Activated CD4-positive, alpha-beta memory T cell treated with anti-CD3 and anti-CD28 coated beads, Interleukin-2, amount 10 ng/mL, durations not matched to agents 7 days and 5 days (primary cell): ENCODE data around the gene ZNF263. TPM values are rescaled to one million over a fixed set of nuclear protein-coding genes. Genes with fewer than 3 reads are reported as not detected.

Source experiments
- CTCF ChIA-PET: fragments of 350-600 bp; sonication (Branson Sonifier 250); formaldehyde crosslinking; loops from one replicate; lab custom pipeline; 2021; ENCODE audit warnings: antibody characterized with exemption, inconsistent platforms; lab: Charles Lee
- POLR2A ChIA-PET: fragments of 350-600 bp; sonication (Branson Sonifier 250); formaldehyde crosslinking; loops from one replicate; lab custom pipeline; 2021; ENCODE audit warnings: antibody characterized with exemption; lab: Charles Lee
- DNase-seq: peaks from one replicate; pipeline ENCODE4 v3.0.0-alpha.2; 2020
- H3K27ac Mint-ChIP-seq: one replicate; pipeline ENCODE4 v1.8.0; 2021; ENCODE audit warnings: mild to moderate bottlenecking, mixed read lengths
- H3K27me3 Mint-ChIP-seq: one replicate; pipeline ENCODE4 v1.8.0; 2021; ENCODE audit warnings: mixed read lengths
- H3K36me3 Mint-ChIP-seq: one replicate; pipeline ENCODE4 v1.8.0; 2021; ENCODE audit warnings: low read depth, mixed read lengths
- H3K4me1 Mint-ChIP-seq: one replicate; pipeline ENCODE4 v1.8.0; 2021; ENCODE audit warnings: mixed read lengths
- H3K4me3 Mint-ChIP-seq: one replicate; pipeline ENCODE4 v1.8.0; 2021; ENCODE audit warnings: mild to moderate bottlenecking, mixed read lengths
- H3K9me3 Mint-ChIP-seq: one replicate; pipeline ENCODE4 v1.8.0; 2021; ENCODE audit warnings: mixed read lengths
- total RNA-seq, 2 experiments: library from RNA; stranded (reverse); gene quantifications; one replicate each; pipeline ENCODE4 v1.2.3, GENCODE V29; 2021

ZNF263 gene
- total RNA-seq, 2 experiments from 2014 or later: 19.4 to 21.3 TPM

DNA sequence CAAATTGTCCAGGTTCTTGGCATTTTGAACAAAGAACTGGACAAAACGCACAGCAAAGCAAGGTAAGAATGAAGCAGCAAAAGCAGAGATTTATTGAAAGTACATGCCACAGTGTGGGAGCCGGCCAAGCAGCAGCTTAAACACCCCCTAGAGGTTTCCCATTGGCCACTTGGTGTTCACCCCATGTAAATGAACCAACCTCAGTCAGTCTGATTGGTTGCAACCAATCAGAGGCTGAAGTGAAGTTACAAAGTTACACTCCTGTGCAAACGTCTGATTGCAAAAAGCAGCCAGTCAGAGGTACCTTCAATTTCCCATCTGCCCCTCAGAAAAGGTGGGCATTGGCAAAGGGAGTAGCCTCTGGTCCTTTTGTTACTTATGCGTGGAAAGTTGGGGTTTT, 8.8 kb upstream of the ZNF263 start:
- ChIA-PET CTCF (no interaction called here), POLR2A (interaction anchor here (2.1 kb wide), 1 partner anchor 8 kb away, joined by 5 read pairs; the partner anchor contains the start of gene ZNF263)
- H3K36me3 Mint-ChIP-seq: peaks cover 6% of the 10 kb centered on the region
- no peak overlapping the region for H3K27ac Mint-ChIP-seq
- H3K27me3 Mint-ChIP-seq: peaks cover 22% of the 10 kb centered on the region
- peaks cover 25% of the 10 kb centered on the region for H3K9me3 Mint-ChIP-seq
- H3K4me1 Mint-ChIP-seq: no peaks in the 10 kb centered on the region
- H3K4me3 Mint-ChIP-seq: no peak overlapping the region
- no peak for DNase-seq

DNA sequence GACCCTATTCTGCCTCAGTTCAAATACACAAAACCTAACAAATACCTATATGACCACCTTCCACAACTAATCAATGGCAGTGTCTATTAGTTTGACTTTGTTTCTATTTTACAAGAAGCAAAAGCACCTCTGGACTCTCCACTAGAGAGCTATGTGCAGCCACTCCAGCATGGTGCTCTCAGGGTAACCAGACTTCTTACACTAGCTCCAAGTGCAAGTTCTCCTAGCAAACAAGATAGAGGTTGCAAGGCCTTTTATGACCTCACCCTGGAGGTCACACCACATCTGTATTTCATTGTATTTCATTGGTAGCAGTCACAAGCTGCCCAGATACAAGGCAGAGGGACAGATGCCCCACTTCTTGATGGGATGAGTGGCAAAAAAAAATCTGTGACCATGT, 8.3 kb upstream of the ZNF263 start:
- Mint-ChIP-seq H3K27me3 (peaks cover 22% of the 10 kb centered on the region), H3K36me3 (peaks cover 5% of the 10 kb centered on the region), H3K9me3 (peaks cover 24% of the 10 kb centered on the region), H3K27ac (no peak overlapping the region), H3K4me3 (no peak overlapping the region), H3K4me1 (no peaks in the 10 kb centered on the region)
- POLR2A ChIA-PET: no interaction called here
- CTCF ChIA-PET: interaction anchor here (0.5 kb wide), 1 partner anchor 250 kb away, joined by 3 read pairs; no protein-coding TSS in a partner anchor
- DNase-seq: no peak

DNA sequence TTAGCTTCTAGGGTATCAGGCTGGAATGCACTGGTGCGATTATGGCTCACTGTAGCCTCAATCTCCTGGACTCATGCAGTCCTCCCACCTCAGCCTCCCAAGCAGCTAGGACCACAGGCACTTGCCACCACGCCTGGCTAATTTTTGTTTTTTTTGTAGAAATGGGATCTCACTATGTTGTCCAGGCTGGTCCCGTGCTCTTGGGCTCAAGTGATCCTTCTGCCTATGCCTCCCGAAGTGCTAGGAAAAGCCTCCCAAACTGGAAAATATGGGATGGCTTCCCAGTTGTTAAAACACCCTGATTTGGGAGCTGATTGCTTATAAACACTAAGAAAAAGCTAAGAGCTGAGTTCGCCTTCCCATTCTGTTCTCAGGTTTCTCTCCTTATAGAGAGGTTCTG, 6.6 kb upstream of the ZNF263 start:
- CTCF ChIA-PET: interaction anchor here (0.7 to 1.7 kb wide), 3 partner anchors 9 to 224 kb away, joined by 3 to 4 read pairs (median 3); no protein-coding TSS in a partner anchor
- Mint-ChIP-seq H3K4me3 (no peak overlapping the region), H3K27ac (no peak overlapping the region), H3K36me3 (peaks cover 4% of the 10 kb centered on the region), H3K4me1 (no peaks in the 10 kb centered on the region), H3K27me3 (peaks cover 22% of the 10 kb centered on the region), H3K9me3 (peaks cover 23% of the 10 kb centered on the region)
- DNase-seq: no peak
- POLR2A ChIA-PET: interaction anchor here (0.9 to 1.2 kb wide), 2 partner anchors 29 to 41 kb away, joined by 3 read pairs; partner anchors contain the start of genes TIGD7 and ZNF75A

- POLR2A ChIA-PET: interaction anchor here (0.9 to 4.7 kb wide), 3 partner anchors 11 to 24 kb away, joined by 3 to 67 read pairs (median 8); partner anchors contain the start of genes TIGD7 and ZNF75A
- CTCF ChIA-PET: no interaction called here
- Mint-ChIP-seq H3K27ac (no peak overlapping the region), H3K4me1 (peaks cover 29% of the 10 kb centered on the region), H3K9me3 (peaks cover 17% of the 10 kb centered on the region), H3K36me3 (peaks cover 26% of the 10 kb centered on the region), H3K27me3 (peaks cover 12% of the 10 kb centered on the region), H3K4me3 (peak overlapping the region; percentile 36)
- DNase-seq: no peak
Measured at GRCh38 chr16:3281222-3281820, 2.0 kb upstream of the ZNF263 start.

DNA sequence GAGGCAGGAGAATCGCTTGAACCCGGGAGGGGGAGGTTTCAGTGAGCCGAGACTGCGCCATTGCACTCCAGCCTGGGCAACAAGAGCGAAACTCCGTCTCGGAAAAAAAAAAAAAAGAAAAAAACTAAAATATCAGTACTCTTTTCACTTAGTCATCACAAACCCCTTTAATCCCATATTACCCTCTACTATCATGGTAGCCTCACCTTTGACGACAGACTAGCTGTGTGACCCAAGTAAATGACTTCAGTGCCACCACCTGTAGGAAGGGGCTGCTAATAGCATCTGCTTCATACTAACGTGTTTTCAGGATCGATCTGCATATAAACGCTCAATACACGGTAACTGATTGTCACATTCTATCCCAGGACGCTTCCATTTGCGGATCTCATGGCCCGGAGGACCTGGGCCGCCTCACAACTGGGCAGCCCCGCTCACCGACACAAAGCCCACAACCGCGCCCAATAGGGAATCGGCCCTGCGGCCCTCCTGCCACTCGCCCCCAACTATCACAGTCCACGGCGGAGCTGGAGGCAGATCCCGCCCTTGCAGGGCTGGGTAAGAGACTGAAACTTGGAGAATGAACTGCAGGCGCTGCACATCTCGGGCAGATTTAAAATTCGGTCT, 1.1 kb upstream of the ZNF263 start:
- DNase-seq: no peak
- Mint-ChIP-seq H3K9me3 (peaks cover 19% of the 10 kb centered on the region), H3K27ac (peak overlapping the region; percentile 99), H3K27me3 (peaks cover 5% of the 10 kb centered on the region), H3K36me3 (peaks cover 35% of the 10 kb centered on the region), H3K4me3 (peak overlapping the region; percentile 90), H3K4me1 (peaks cover 32% of the 10 kb centered on the region)
- ChIA-PET CTCF (interaction anchor here (0.7 to 2.7 kb wide), 8 partner anchors 14 to 365 kb away, joined by 3 to 11 read pairs (median 3); partner anchors contain the start of genes TIGD7, ZNF174, ZNF75A and ZSCAN32), POLR2A (interaction anchor here (0.8 to 4.7 kb wide), 24 partner anchors 9 to 330 kb away, joined by 3 to 67 read pairs (median 6); partner anchors contain the start of genes CLUAP1, NAA60, SLX4 and TIGD7)

DNA sequence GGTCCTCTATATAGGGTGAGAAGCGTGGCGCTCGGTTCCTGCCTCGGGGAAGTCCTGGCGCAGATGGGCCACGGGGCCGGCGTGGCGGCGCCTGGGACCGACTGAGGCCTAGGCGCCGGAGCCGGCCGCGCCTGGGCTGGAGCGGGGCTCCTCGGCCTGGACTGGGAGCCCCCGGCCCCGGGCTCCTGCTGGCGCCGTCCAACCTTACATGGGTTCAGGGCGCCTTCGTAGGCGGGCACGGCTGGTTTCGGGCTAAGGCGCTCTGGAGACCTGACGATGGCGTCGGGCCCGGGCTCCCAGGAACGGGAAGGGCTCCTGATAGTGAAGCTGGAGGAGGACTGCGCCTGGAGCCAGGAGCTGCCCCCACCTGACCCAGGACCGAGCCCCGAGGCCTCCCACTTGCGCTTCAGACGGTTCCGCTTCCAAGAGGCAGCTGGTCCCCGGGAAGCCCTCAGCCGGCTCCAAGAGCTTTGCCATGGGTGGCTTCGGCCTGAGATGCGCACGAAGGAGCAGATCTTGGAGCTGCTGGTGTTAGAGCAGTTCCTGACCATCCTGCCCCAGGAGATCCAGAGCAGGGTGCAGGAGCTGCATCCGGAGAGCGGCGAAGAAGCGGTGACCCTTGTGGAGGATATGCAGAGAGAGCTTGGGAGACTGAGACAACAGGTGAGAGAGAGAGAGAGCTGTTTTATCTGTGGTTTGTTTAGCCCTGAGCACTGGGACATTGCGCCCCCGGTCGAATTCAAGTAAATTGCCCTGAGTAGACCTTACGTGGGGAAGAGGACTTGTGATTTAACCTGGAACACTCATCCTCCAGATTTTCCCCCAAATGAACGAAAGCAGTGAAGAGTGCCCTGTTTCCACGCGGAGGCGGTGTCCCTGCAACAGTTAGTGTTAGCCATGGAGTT, 504 bp downstream of the ZNF263 start:
- DNase-seq: peak; percentile 22
- H3K4me3 Mint-ChIP-seq: peak overlapping the region; percentile 90
- POLR2A ChIA-PET: interaction anchor here (0.7 to 4.7 kb wide), 30 partner anchors 8 to 325 kb away, joined by 3 to 67 read pairs (median 5); partner anchors contain the start of genes CLUAP1, NAA60, TIGD7 and ZNF174
- H3K27me3 Mint-ChIP-seq: no peaks in the 10 kb centered on the region
- CTCF ChIA-PET: interaction anchor here (1.1 to 2.7 kb wide), 6 partner anchors 16 to 160 kb away, joined by 3 to 11 read pairs (median 4); partner anchors contain the start of genes NAA60, ZNF174, ZNF597 and ZSCAN32
- H3K27ac Mint-ChIP-seq: peak overlapping the region; percentile 99
- peaks cover 27% of the 10 kb centered on the region for H3K9me3 Mint-ChIP-seq
- peaks cover 50% of the 10 kb centered on the region for H3K36me3 Mint-ChIP-seq
- peaks cover 32% of the 10 kb centered on the region for H3K4me1 Mint-ChIP-seq

DNA sequence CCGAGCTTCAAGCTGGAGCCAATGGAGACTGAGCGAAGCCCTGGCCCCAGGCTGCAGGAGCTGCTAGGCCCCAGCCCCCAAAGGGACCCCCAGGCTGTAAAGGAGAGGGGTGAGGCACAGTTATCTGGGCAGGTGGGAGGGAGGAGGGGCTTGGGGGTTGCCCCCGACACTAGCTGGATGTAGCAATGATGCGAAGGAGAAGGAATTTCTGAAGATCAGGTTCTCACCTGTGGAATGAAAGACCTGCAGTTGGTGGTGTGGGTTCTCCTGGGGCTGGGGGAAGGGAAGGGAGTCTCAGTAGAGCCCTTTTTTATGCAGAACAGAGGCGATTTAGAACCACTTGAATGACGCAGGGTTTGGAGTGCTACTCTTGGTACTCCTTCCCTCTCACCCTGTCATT, 1.8 kb downstream of the ZNF263 start:
- Mint-ChIP-seq H3K27ac (no peak overlapping the region), H3K4me1 (peaks cover 32% of the 10 kb centered on the region), H3K4me3 (peak overlapping the region; percentile 27), H3K9me3 (peaks cover 36% of the 10 kb centered on the region), H3K36me3 (peaks cover 64% of the 10 kb centered on the region), H3K27me3 (no peaks in the 10 kb centered on the region)
- ChIA-PET POLR2A (interaction anchor here (1.7 to 4.7 kb wide), 6 partner anchors 20 to 216 kb away, joined by 4 to 67 read pairs (median 32); partner anchors contain the start of genes CLUAP1, TIGD7, ZNF174 and ZNF200), CTCF (interaction anchor here (1.1 to 2.7 kb wide), 2 partner anchors 69 to 116 kb away, joined by 3 to 8 read pairs; partner anchors contain the start of genes ZNF174 and ZSCAN32)
- no peak for DNase-seq

- CTCF ChIA-PET: no interaction called here
- H3K9me3 Mint-ChIP-seq: peaks cover 72% of the 10 kb centered on the region
Measured at GRCh38 chr16:3289998-3290673, 6.8 kb downstream of the ZNF263 start.

GRCh38 chr16:3292604-3293003, 9.3 kb downstream of the ZNF263 start:
- POLR2A ChIA-PET: interaction anchor here (0.6 to 1.6 kb wide), 4 partner anchors 8 to 13 kb away, joined by 3 to 6 read pairs (median 3); partner anchors contain the start of genes TIGD7 and ZNF75A
- no peak overlapping the region for H3K27ac Mint-ChIP-seq
- DNase-seq: no peak
- peaks cover 82% of the 10 kb centered on the region for H3K36me3 Mint-ChIP-seq
- no peaks in the 10 kb centered on the region for H3K27me3 Mint-ChIP-seq
- no peak overlapping the region for H3K4me3 Mint-ChIP-seq
- CTCF ChIA-PET: no interaction called here
- H3K4me1 Mint-ChIP-seq: no peaks in the 10 kb centered on the region
- peaks cover 68% of the 10 kb centered on the region for H3K9me3 Mint-ChIP-seq

More at GRCh38 chr16:3289998-3290673, 6.8 kb downstream of the ZNF263 start:
- no peak overlapping the region for H3K27ac Mint-ChIP-seq
- no peaks in the 10 kb centered on the region for H3K27me3 Mint-ChIP-seq
- DNase-seq: no peak
- H3K4me1 Mint-ChIP-seq: peaks cover 12% of the 10 kb centered on the region
- H3K4me3 Mint-ChIP-seq: no peak overlapping the region
- peaks cover 92% of the 10 kb centered on the region for H3K36me3 Mint-ChIP-seq
- POLR2A ChIA-PET: interaction anchor here (0.7 to 1.1 kb wide), 2 partner anchors 16 to 120 kb away, joined by 3 to 4 read pairs; partner anchors contain the start of genes TIGD7 and ZNF75A

DNA sequence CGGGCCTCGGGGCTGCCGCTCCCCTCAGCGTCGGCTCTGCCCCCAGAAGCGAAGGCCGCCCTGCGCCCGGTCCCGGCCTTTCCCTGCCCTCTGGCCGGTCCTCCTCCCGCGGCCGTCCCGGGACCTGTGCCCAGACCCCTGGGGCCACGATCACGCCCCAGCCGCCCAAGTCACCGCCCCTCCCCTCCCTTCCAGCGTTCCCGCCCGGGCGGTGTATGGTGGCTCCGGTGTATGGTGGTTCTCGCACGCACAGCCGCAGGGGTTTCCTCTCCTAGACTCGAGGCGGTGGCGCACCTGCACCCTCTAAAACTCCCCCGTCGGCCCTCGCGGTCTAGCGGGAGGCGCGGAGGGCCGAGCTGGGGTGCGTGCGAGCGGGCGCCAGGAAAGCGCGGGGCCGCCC, 11.9 kb downstream of the ZNF263 start:
- Mint-ChIP-seq H3K9me3 (peaks cover 74% of the 10 kb centered on the region), H3K27me3 (no peaks in the 10 kb centered on the region), H3K36me3 (peaks cover 77% of the 10 kb centered on the region), H3K4me3 (no peak overlapping the region), H3K4me1 (no peaks in the 10 kb centered on the region), H3K27ac (no peak overlapping the region)
- CTCF ChIA-PET: no interaction called here
- no peak for DNase-seq
- POLR2A ChIA-PET: interaction anchor here (1.1 kb wide), 1 partner anchor 12 kb away, joined by 3 read pairs; the partner anchor contains the start of gene ZNF263

DNA sequence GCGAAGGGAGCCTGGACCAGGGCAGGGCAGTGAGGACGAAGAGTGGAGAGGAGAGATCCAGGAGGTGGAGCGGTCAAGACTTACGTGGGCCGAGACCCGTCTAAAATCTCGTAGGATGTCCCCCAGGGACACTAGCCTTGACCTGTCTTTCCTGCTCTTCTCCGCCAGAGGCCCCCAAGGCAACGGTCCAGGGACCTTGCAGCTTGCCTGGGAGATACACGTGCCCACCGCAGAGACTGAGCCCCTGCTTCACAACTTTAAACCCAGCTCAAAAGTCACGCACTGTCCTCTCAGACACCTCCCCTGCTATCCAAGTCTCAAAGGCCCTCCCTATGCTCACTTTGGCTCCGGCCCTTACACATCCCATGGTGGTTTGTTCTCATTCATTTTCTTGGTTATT, 12.5 kb downstream of the ZNF263 start:
- H3K4me3 Mint-ChIP-seq: no peak overlapping the region
- ChIA-PET CTCF (no interaction called here), POLR2A (interaction anchor here (0.9 to 1.6 kb wide), 2 partner anchors 10 to 13 kb away, joined by 3 to 7 read pairs; partner anchors contain the start of genes TIGD7 and ZNF75A)
- no peak for DNase-seq
- H3K27me3 Mint-ChIP-seq: no peaks in the 10 kb centered on the region
- peaks cover 77% of the 10 kb centered on the region for H3K36me3 Mint-ChIP-seq
- H3K4me1 Mint-ChIP-seq: no peaks in the 10 kb centered on the region
- no peak overlapping the region for H3K27ac Mint-ChIP-seq
- peaks cover 74% of the 10 kb centered on the region for H3K9me3 Mint-ChIP-seq
